Measurements from ENCODE around the gene ZC3H14. TPM values are rescaled to one million over a fixed set of nuclear protein-coding genes. Genes with fewer than 3 reads are reported as not detected.
A peak's percentile ranks its signal among the peaks of the same experiment; 100 is the strongest.

The ZC3H14 gene, protein sequence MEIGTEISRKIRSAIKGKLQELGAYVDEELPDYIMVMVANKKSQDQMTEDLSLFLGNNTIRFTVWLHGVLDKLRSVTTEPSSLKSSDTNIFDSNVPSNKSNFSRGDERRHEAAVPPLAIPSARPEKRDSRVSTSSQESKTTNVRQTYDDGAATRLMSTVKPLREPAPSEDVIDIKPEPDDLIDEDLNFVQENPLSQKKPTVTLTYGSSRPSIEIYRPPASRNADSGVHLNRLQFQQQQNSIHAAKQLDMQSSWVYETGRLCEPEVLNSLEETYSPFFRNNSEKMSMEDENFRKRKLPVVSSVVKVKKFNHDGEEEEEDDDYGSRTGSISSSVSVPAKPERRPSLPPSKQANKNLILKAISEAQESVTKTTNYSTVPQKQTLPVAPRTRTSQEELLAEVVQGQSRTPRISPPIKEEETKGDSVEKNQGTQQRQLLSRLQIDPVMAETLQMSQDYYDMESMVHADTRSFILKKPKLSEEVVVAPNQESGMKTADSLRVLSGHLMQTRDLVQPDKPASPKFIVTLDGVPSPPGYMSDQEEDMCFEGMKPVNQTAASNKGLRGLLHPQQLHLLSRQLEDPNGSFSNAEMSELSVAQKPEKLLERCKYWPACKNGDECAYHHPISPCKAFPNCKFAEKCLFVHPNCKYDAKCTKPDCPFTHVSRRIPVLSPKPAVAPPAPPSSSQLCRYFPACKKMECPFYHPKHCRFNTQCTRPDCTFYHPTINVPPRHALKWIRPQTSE
- total RNA-seq (10 to 100 TPM; 34.0 to 38.8 (median 37.9) TPM), polyA plus RNA-seq (10 to 100 TPM; 28.5 to 45.0 (median 36.0) TPM)
- long read RNA-seq, donor 1, full-length matches to known transcripts = 6 of 20 reads
- long read RNA-seq, donor 1, partial matches to known transcripts = 3 of 20 reads
- long read RNA-seq, donor 1, other reads (novel, unspliced or antisense) = 11 of 20 reads
- long read RNA-seq, donor 2, full-length matches to known transcripts = 15 of 63 reads
- long read RNA-seq, donor 2, partial matches to known transcripts = 5 of 63 reads
- long read RNA-seq, donor 2, other reads (novel, unspliced or antisense) = 43 of 63 reads

DNA sequence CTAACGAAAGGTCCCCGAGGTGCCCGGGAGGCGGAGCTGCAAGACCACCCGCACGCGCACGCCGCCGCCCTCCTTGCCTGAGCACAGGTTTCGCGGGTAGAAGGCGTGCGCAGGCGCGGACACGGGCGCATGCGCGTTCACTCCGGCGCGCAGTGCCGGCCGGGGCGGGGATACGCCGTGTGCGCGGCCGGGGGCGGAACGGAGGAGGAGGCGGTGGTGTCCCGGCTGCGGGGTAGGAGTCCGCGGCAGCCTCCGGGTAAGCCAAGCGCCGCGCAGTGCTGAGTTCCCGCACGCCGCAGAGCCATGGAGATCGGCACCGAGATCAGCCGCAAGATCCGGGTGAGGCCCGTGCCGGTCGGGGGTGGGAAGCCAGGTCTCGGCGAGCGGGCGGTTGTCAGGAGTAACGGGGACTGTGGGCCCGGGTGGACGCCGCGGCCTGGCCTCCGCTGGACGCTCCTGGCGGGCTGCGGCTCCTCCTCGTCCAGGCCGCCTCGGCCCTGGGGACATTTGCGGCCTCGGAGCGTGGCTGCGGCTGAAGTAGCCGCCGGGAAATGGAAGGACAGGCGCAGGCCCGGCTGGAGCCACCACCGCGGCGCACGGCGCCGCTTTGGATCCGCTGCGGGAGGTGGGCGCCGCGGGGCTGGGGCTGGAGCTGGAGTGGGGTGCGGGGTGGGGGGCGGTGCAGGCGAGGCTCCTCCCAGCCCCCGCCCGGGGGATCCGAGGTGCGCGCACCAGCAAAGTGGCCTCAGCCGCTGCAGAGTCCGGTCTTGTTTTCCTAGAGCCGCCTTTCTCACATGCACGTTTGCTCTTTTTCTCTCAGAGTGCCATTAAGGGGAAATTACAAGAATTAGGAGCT is at the start of gene ZC3H14:
Gene ZC3H14 (plus strand): TSS at position 207 of the 856 bp plus-strand sequence. CDS start 97 bp downstream, at position 304.
- ATAC-seq (peak; percentile 98 to 99 (median 99)), DNase-seq (peak; percentile 88 to 92)
- H3K27ac ChIP-seq = peak within 1 kb of the TSS; percentile 85
- H3K36me3 ChIP-seq (ENCODE audit: insufficient read depth in 1 of 2, low read depth in 1 of 2) = peaks cover 3 to 17% of the 10 kb centered on the region in 2 donors
- peak within 1 kb of the TSS; percentile 81 for H3K4me3 ChIP-seq
- H3K4me1 ChIP-seq = peaks cover 9% of the 10 kb centered on the region
- 0 to 1% (median 1%) methylated on average over 83 to 99 of the region's 99 CpGs for WGBS, 3 donors
- TF ChIP-seq, protein P1, sequence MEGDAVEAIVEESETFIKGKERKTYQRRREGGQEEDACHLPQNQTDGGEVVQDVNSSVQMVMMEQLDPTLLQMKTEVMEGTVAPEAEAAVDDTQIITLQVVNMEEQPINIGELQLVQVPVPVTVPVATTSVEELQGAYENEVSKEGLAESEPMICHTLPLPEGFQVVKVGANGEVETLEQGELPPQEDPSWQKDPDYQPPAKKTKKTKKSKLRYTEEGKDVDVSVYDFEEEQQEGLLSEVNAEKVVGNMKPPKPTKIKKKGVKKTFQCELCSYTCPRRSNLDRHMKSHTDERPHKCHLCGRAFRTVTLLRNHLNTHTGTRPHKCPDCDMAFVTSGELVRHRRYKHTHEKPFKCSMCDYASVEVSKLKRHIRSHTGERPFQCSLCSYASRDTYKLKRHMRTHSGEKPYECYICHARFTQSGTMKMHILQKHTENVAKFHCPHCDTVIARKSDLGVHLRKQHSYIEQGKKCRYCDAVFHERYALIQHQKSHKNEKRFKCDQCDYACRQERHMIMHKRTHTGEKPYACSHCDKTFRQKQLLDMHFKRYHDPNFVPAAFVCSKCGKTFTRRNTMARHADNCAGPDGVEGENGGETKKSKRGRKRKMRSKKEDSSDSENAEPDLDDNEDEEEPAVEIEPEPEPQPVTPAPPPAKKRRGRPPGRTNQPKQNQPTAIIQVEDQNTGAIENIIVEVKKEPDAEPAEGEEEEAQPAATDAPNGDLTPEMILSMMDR (IDR thresholded peaks at IDR 0.05) = no peak
- no peaks in the 10 kb centered on the region for H3K9me3 ChIP-seq
- no peaks in the 10 kb centered on the region for H3K27me3 ChIP-seq (ENCODE audit: insufficient read depth in 3 of 3, low read length in 2 of 3)
- intact Hi-C loops (cut with DNase I) = loop anchor here (5.0 kb wide), 1 partner anchor 71 kb away; no protein-coding TSS in a partner anchor

DNA sequence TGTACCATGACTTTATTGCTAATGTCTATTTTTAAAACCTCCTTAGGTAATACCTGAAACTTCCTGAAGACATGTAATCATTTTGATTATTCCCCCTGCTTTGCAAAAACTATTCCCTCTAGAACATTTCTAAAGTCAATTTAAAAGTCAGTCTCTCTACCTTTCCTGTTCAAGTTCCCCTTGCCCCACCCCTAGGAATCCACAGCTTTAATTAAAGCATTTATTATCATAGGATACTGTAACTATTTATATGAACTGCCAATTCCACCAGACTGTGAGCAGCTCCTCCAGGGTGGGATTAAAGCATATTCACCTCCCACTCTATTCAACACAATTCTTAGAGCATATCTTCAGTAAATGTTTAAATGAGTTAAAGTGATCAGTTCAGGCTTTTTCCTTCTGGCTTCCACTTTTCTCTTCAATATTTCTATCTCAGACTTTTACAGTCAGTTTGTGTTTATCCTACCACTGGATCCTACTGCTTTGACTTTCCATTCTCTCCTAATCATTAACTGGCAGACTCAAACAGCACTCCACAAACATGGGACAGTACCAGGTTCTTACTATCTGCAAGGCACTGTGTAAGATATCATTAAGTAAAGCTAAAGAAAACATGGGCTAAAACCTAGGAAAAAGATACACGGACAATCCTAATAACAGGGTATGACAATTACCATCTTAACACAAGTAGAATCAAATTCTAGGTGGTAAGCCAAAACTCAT is 47.2 kb upstream of the ZC3H14 start:
- no peak overlapping the region for H3K4me3 ChIP-seq
- H3K27ac ChIP-seq = no peak overlapping the region
- WGBS, 3 donors = 81 to 88% (median 86%) methylated on average over 1 of the region's 1 CpG
- intact Hi-C loops (cut with DNase I) = no loop called here
- TF ChIP-seq, protein P1 (IDR thresholded peaks at IDR 0.05) = no peak
- no peak for ATAC-seq
- DNase-seq = no peak
- H3K9me3 ChIP-seq = no peaks in the 10 kb centered on the region
- H3K4me1 ChIP-seq = no peaks in the 10 kb centered on the region
- peaks cover 0 to 26% of the 10 kb centered on the region in 2 donors for H3K36me3 ChIP-seq (ENCODE audit: insufficient read depth in 1 of 2, low read depth in 1 of 2)
- H3K27me3 ChIP-seq (ENCODE audit: insufficient read depth in 3 of 3, low read length in 2 of 3) = no peaks in the 10 kb centered on the region

DNA sequence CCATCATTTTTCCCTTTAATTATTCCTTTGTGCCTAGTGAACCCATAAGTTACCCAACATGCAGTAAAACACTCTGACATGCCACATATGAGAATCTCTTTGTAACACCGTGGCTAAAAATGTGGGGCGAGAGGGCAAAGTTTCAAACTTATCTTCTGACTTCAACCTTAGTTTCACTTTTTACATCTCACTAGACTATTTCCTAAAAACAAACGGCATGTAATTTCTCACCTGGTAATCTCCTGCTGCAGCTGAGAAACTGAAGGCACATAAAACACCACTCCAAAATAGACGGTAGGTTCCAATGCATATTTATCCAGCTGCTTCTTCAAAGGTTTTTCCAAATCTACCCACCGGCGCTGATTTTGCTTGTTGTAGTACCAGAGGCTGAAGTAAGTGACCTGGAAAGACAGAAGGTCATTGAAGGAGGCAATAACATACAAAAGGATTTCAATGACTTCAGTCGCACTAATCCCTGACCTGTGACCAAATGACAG is 45.9 kb upstream of the ZC3H14 start:
- H3K27ac ChIP-seq = no peak overlapping the region
- H3K9me3 ChIP-seq = no peaks in the 10 kb centered on the region
- H3K36me3 ChIP-seq (ENCODE audit: insufficient read depth in 1 of 2, low read depth in 1 of 2) = peaks cover 0 to 26% of the 10 kb centered on the region in 2 donors
- 61 to 65% (median 64%) methylated on average over 7 of the region's 7 CpGs for WGBS, 3 donors
- ATAC-seq = no peak
- TF ChIP-seq, protein P1 (IDR thresholded peaks at IDR 0.05) = no peak
- no peaks in the 10 kb centered on the region for H3K27me3 ChIP-seq (ENCODE audit: insufficient read depth in 3 of 3, low read length in 2 of 3)
- DNase-seq = no peak
- intact Hi-C loops (cut with DNase I) = no loop called here
- no peaks in the 10 kb centered on the region for H3K4me1 ChIP-seq
- no peak overlapping the region for H3K4me3 ChIP-seq

Data from psoas muscle (tissue), 8 donors.